Kidney epithelial cell (primary cell): ENCODE results near the gene NKX1-2. TPM values are rescaled to one million over a fixed set of nuclear protein-coding genes. Genes with fewer than 3 reads are reported as not detected.

ENCODE experiments used
- DNase-seq: peaks from one replicate; pipeline ENCODE4 v3.0.0-alpha.2; 2010; ENCODE audit warnings: low read depth
- H3K27me3 ChIP-seq: 2 replicates; pipeline ENCODE4 v1.6.0; 2011; ENCODE audit warnings: low read length; ENCODE audit not compliant: control insufficient read depth, insufficient read depth
- H3K36me3 ChIP-seq: 2 replicates; pipeline ENCODE4 v1.5.1; 2011; ENCODE audit warnings: low read length; ENCODE audit not compliant: control insufficient read depth, insufficient read depth
- H3K4me3 ChIP-seq: 2 replicates; pipeline ENCODE4 v1.5.1; 2011; ENCODE audit warnings: low read depth, mild to moderate bottlenecking, control low read depth, low read length
- total RNA-seq: library from RNA; depleted of rRNA; stranded (reverse); fragments of >200 nt; gene quantifications from 2 replicates; pipeline ENCODE4 v1.2.3, GENCODE V29; 2015
- TF ChIP-seq, protein P1 (sequence below): IDR thresholded peaks from 2 replicates; pipeline ENCODE4 v1.5.1; 2011; ENCODE audit warnings: mild to moderate bottlenecking, moderate library complexity, low read length, control low read depth, inconsistent platforms; ENCODE audit not compliant: insufficient read depth, poor library complexity, severe bottlenecking

The NKX1-2 gene
- total RNA-seq, 1 donor from 2014 or later = not detected

GRCh38 chr10:124491105-124491504, 41.3 kb upstream of the NKX1-2 start:
- no peak for DNase-seq
- peaks cover 2% of the 10 kb centered on the region for H3K27me3 ChIP-seq
- H3K36me3 ChIP-seq = no peaks in the 10 kb centered on the region
- no peak overlapping the region for H3K4me3 ChIP-seq
- TF ChIP-seq, protein P1, sequence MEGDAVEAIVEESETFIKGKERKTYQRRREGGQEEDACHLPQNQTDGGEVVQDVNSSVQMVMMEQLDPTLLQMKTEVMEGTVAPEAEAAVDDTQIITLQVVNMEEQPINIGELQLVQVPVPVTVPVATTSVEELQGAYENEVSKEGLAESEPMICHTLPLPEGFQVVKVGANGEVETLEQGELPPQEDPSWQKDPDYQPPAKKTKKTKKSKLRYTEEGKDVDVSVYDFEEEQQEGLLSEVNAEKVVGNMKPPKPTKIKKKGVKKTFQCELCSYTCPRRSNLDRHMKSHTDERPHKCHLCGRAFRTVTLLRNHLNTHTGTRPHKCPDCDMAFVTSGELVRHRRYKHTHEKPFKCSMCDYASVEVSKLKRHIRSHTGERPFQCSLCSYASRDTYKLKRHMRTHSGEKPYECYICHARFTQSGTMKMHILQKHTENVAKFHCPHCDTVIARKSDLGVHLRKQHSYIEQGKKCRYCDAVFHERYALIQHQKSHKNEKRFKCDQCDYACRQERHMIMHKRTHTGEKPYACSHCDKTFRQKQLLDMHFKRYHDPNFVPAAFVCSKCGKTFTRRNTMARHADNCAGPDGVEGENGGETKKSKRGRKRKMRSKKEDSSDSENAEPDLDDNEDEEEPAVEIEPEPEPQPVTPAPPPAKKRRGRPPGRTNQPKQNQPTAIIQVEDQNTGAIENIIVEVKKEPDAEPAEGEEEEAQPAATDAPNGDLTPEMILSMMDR = no peak

DNA sequence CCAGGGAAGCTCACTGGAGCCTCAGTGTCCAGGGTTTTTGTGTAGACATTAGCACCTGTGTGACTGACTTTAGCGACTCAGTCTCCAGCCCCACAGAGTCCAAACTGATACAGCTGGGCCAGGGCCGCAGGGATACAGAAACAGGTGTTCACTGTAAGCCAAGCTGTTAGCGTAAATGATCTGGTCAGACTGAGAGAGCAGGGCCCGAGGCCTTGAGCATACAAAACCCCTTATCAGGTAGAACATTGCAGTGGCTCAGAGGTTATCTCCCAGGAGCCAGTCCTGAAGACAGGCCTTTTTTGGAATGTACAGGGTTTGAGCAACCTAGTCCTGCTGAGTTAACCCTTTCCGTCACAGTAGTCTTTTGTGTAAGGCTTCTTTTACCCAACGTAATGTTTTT, 36.8 kb upstream of the NKX1-2 start:
- Histone ChIP-seq H3K36me3 (no peaks in the 10 kb centered on the region), H3K4me3 (no peak overlapping the region), H3K27me3 (peaks cover 2% of the 10 kb centered on the region)
- TF ChIP-seq, protein P1 = no peak
- DNase-seq = no peak

DNA sequence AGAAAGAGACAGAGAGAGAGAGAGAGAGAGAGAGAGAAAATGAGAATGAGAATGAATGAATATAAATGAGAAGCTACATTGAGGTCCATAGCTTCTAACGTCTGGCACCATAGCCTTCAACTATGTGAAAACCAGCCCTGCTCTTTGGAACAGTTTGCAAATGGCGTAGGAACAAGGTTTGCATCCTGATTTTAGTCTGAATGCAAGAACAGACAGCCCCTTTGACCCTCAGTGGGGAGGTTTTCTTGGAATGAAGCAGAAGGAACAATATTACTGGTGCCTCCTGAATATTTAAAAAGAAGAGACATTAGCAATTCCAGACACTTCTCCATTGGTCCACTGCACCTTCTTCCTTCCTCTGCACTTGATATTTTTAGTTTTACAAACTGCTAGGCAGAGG, 34.8 kb upstream of the NKX1-2 start:
- Histone ChIP-seq H3K27me3 (peaks cover 2% of the 10 kb centered on the region), H3K36me3 (no peaks in the 10 kb centered on the region), H3K4me3 (no peak overlapping the region)
- TF ChIP-seq, protein P1 = no peak
- DNase-seq = no peak

GRCh38 chr10:124484031-124484430, 34.2 kb upstream of the NKX1-2 start:
- DNase-seq = no peak
- Histone ChIP-seq H3K27me3 (peaks cover 2% of the 10 kb centered on the region), H3K4me3 (no peak overlapping the region), H3K36me3 (no peaks in the 10 kb centered on the region)
- TF ChIP-seq, protein P1 = no peak

DNA sequence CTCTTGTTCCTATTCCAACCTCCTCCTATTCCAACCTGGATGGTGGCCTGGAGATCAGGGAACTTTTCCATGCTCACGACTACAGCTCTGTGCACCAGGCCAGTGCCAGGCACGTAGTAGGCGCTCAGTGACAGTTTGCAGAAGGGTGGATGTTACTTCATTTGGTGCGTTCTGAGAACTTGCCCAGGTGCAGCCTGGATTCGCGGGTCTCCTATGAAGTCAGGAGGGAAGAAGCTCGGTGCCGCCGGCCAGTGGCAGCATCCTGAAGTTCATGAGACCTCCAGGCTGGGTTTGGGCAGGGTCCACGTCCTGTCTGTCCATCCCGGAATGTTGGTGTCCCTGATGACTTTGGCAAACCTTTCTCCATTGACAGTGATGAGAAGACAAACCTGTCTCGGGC, 33.0 kb upstream of the NKX1-2 start:
- no peaks in the 10 kb centered on the region for H3K36me3 ChIP-seq
- TF ChIP-seq, protein P1 = no peak
- H3K4me3 ChIP-seq = no peak overlapping the region
- no peak for DNase-seq
- peaks cover 2% of the 10 kb centered on the region for H3K27me3 ChIP-seq

- TF ChIP-seq, protein P1 = no peak
- H3K4me3 ChIP-seq = no peak overlapping the region
- no peaks in the 10 kb centered on the region for H3K36me3 ChIP-seq
- peaks cover 2% of the 10 kb centered on the region for H3K27me3 ChIP-seq
- no peak for DNase-seq
Observed at GRCh38 chr10:124482236-124482800, 32.5 kb upstream of the NKX1-2 start.
